Progenitor cell of endocrine pancreas (in vitro differentiated cells): ENCODE results near the gene CRAMP1. TPM values are rescaled to one million over a fixed set of nuclear protein-coding genes. Genes with fewer than 3 reads are reported as not detected.

Source experiments
- DNase-seq: peaks from one replicate; pipeline ENCODE4 v3.0.0; 2021; ENCODE audit warnings: low spot score; ENCODE audit not compliant: unreplicated experiment
- H3K27ac Mint-ChIP-seq: 2 replicates; pipeline ENCODE4 v1.8.0; 2021; ENCODE audit warnings: mild to moderate bottlenecking, moderate library complexity, mixed read lengths
- H3K27me3 Mint-ChIP-seq: 2 replicates; pipeline ENCODE4 v1.8.0; 2021; ENCODE audit warnings: mixed read lengths
- H3K36me3 Mint-ChIP-seq: 2 replicates; pipeline ENCODE4 v1.8.0; 2022; ENCODE audit warnings: mixed read lengths; ENCODE audit not compliant: insufficient read depth
- H3K4me1 Mint-ChIP-seq: 2 replicates; pipeline ENCODE4 v1.8.0; 2021; ENCODE audit warnings: low read depth, mixed read lengths
- H3K4me3 Mint-ChIP-seq: 2 replicates; pipeline ENCODE4 v1.8.0; 2021; ENCODE audit warnings: low read depth, mild to moderate bottlenecking, moderate library complexity, mixed read lengths
- H3K9me3 Mint-ChIP-seq: 2 replicates; pipeline ENCODE4 v1.8.0; 2021; ENCODE audit warnings: low read depth, mixed read lengths
- CTCF ChIP-seq: fragments of 200-600 bp; sonication (generic); IDR thresholded peaks from one replicate; pipeline ENCODE4 v1.5.0; 2021; ENCODE audit warnings: antibody characterized with exemption, mild to moderate bottlenecking; ENCODE audit not compliant: unreplicated experiment
- total RNA-seq: library from RNA; stranded (reverse); gene quantifications from 2 replicates; pipeline ENCODE4 v1.2.1, GENCODE V29; 2021

CRAMP1 gene
- total RNA-seq, 1 donor from 2014 or later: 58.3 TPM

- H3K4me1 Mint-ChIP-seq: no peaks in the 10 kb centered on the region
- TF ChIP-seq CTCF: no peak
- DNase-seq: no peak
- peaks cover 30% of the 10 kb centered on the region for H3K36me3 Mint-ChIP-seq
- H3K27me3 Mint-ChIP-seq: no peaks in the 10 kb centered on the region
- no peak overlapping the region for H3K4me3 Mint-ChIP-seq
- H3K9me3 Mint-ChIP-seq: no peaks in the 10 kb centered on the region
- H3K27ac Mint-ChIP-seq: no peak overlapping the region
Observed at GRCh38 chr16:1668612-1669319, 56.6 kb downstream of the CRAMP1 start.

GRCh38 chr16:1669698-1670097, 57.5 kb downstream of the CRAMP1 start:
- Mint-ChIP-seq H3K4me1 (no peaks in the 10 kb centered on the region), H3K27me3 (no peaks in the 10 kb centered on the region), H3K36me3 (peaks cover 30% of the 10 kb centered on the region), H3K27ac (no peak overlapping the region), H3K4me3 (no peak overlapping the region), H3K9me3 (no peaks in the 10 kb centered on the region)
- no peak for DNase-seq
- TF ChIP-seq CTCF: no peak

GRCh38 chr16:1670371-1670770, 58.2 kb downstream of the CRAMP1 start:
- Mint-ChIP-seq H3K4me1 (no peaks in the 10 kb centered on the region), H3K36me3 (peaks cover 32% of the 10 kb centered on the region), H3K4me3 (no peak overlapping the region), H3K27ac (no peak overlapping the region), H3K27me3 (no peaks in the 10 kb centered on the region), H3K9me3 (no peaks in the 10 kb centered on the region)
- no peak for DNase-seq
- no peak for TF ChIP-seq CTCF

DNA sequence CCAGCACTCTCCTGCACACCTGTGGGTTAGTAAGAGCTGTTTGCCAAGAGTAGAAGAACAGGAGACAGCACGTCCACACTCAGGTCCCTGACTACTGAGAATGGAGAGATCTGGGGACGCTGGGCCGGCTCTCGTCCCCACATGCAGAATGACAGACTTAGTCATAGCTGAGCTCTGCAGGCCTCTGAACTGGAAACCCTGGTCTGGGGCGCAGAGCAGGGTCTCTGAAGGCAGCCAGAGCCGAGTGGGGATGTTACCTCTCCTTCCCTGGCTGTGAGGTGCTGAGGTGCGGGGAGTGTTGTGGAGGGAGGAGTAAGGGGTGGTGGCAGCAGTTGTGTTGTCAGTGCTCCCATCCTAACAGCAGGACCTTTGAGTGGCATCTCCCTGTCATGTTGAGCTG, 58.7 kb downstream of the CRAMP1 start:
- no peaks in the 10 kb centered on the region for H3K27me3 Mint-ChIP-seq
- H3K36me3 Mint-ChIP-seq: peaks cover 32% of the 10 kb centered on the region
- no peak for TF ChIP-seq CTCF
- H3K9me3 Mint-ChIP-seq: no peaks in the 10 kb centered on the region
- no peaks in the 10 kb centered on the region for H3K4me1 Mint-ChIP-seq
- H3K4me3 Mint-ChIP-seq: no peak overlapping the region
- no peak overlapping the region for H3K27ac Mint-ChIP-seq
- DNase-seq: no peak

DNA sequence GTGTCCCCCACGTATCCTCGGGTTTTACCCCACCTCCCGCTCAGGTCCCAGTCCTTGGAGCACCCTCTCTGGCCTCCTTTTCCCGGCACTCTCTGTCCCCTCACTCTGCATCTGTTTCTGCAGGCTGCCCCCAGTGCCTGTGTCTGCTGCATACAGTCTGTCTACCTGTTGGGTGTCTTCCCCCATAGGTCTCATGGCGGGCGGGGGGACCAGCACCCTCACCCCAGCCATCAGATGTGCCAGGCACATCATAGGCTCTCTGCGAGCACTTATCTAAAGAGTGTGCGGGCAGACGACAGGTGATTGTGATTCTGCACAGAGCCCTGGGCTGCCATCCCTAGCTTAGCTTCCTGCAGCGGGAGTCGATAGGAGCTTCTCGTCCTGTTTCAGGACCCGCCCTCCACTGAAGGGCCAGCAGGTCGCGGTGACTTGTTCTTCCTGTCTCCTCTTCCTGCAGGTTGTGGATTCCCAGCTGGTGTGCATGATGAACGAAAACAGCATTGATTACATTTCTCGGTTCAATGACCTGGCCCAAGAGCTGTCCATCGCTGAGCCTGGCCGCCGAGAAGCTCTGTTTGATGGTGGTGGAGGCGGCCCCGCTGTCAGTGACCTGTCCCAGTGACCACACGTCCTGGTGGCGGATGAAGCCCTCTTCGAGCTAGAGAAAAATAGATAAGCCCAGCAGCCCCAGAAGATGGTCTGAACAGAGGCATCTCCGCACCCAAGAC, 61.4 kb downstream of the CRAMP1 start:
- peaks cover 2% of the 10 kb centered on the region for H3K4me1 Mint-ChIP-seq
- H3K36me3 Mint-ChIP-seq: peaks cover 30% of the 10 kb centered on the region
- no peak for DNase-seq
- no peak overlapping the region for H3K4me3 Mint-ChIP-seq
- H3K27ac Mint-ChIP-seq: no peak overlapping the region
- no peaks in the 10 kb centered on the region for H3K9me3 Mint-ChIP-seq
- TF ChIP-seq CTCF: no peak
- H3K27me3 Mint-ChIP-seq: no peaks in the 10 kb centered on the region
